ENCODE measurements around the gene SAE1.

SAE1 gene

DNA sequence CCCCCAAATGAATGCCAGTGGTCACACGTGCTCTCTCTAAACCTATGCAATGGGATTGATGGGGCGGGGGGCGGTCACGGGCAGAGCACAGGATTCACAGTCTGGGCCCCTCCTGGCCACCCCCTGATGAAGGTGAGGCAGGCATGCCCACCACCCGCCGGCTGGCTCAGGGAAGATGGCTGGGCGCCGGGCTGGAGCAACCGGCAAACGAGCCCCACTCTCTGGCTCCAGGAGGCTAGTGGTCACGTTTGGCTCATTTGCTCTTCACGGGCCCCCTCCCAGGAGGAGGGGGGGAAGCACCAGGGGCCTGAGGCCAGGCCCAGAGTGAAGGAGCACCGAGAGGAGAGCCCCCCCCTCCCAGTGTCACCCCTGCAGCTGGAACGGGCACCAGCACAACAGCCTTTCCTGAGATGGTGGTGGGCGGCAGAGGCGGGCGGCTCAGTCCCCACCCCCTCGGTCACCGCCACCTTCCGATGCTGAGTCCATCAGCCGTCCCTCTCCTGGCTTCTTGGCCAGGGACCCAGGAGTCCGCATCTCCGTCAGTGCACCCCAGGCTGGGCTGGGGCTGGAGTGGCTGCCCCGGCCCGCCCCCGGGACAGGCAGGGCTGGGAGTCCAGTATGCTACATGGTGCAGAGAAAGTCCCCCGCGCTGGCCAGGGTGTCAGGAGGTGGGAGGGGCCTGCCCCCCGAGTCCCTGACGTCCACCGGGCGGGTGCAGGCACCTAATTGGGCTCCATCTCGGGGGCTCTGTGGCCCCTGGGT lies 90.6 kb downstream of the SAE1 start:
- no peak for DNase-seq (ENCODE audit: low read depth)

DNA sequence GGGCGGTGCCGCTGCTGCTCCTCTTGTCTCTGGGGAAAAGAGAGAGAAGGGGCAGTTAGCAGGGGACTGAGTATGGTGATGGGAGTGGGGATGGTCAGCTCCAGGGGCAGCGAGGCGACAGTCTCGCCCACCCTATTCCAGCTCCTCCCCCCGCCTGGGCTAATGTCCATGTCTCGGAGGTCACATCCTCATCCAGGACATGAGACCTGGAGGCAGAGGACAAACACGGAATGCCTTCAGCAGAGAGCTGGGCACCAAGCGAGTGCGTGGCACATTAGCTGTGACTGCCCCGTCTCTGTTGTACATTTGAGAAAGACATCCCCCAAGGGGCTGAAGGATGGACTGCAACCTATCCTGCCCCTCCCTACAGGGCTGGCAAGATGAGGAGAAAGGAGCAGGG lies 91.3 kb downstream of the SAE1 start:
- no peak for DNase-seq (ENCODE audit: low read depth)

DNA sequence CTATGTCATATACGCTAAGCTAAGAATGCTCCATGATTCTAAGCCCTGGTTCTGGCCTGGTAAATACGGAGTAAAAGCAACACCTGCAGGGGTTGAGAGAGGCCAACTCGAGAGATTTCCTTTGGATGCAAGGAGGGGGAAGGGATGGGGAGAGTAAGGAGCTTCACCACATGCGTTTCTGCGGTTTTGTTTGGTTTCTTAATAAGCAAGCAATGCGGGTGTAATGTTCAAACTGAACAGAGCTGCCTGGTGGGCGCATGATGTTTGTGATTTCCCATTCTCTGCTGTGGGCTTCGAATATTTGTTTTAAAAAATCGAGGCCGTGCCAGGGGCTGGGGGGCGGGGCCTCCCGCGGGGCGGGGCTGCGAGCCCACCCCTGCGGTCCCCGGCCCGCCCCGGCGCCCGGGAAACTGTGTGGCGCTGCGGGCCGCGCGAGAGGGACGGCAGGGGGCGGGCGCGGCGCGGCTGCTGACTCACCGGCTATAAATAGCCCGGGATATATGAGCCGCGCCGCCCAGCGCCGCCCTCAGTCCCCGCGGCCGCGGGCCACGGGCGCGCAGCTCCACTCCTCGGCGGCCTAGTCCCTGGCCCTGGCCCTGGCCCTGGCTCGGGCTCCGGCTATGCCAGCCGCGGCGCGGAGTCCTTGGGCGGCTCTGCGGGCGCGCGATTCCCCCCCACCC lies 95.3 kb downstream of the SAE1 start:
- peak; percentile 76 for DNase-seq (ENCODE audit: low read depth)

DNA sequence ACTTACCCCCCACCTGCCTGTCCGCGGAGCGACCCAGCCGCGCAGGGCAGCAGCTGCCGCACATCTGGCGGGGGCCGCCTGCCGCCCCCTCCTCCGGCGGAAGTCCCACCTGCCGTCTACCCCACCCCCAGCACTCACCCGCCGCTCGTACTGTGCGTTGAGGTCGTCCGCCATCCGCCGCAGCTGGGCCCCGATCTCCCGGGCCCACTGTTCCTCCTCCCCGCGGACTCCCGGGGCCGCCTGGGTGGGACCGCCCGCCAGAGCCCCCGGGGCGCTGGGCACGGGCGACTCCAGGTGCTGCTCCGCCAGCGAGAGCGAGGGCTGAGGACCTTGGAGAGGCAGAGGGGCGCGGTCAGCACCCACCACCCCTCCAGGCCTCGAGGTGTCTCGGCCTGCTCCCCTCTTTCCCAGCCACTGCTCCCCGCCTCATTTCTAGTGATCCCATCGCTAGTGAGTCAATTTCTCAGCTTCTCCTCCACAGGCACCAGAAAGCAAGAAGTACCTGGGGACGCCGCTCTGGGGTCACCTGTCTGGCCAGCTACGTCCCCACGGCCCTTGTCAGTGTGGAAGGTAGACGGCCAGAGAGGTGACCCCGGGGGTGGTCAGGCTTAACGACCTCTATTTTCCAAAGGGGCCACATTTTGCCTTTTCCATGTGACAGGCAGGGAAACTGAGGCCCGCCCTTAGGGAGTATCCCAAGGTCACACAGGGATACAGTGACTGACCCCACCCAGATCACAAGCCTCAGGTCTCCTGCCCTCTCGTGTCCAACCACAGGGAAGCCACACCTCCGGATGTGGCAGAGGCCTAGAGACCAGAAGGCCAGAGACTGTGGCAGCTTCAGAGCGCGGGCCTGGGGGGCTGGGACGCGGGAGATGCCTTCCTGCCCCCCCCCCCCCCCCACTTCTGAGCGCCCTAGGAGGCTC lies 96.1 kb downstream of the SAE1 start:
- no peak for DNase-seq (ENCODE audit: low read depth)

DNA sequence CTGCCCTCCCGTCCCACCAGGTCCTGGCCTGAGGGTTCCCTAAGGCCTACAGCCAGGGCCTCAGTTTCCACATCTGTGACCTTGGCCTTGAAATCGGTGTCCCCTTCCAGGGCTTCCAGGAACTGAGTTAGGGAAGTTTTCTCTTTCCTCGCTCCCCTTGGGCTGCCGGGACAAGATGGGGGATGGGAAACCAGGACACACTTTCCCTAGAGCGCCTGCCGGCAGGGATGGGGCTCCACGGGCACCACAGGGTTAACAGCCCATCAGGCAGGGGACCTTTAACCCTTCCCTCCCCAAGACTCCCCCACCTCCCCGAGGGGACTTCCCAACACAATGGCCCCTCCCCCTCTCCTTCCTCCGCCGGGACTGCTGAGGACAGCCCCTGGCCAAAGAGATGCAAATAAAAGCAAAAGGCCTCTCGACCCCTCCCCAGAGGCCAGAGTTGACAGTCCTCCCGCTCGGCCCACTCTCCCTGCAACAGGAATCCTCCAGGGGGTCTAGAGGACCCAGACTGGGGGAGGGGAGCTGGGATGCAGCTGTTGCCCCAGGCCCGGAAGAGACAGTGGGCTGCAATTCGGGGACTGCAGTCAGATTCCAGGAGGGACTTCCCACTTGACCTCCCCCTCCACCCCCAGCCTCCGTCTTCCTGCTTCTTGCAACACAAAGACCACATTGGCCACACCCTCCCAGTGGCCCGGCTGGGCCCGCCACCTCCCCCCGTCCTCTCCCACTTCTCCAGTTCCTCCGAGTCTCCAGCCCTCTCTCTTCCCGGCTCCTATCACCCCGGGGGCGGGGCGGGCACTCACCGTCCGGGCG lies 96.9 kb downstream of the SAE1 start:
- DNase-seq (ENCODE audit: low read depth): no peak

DNA sequence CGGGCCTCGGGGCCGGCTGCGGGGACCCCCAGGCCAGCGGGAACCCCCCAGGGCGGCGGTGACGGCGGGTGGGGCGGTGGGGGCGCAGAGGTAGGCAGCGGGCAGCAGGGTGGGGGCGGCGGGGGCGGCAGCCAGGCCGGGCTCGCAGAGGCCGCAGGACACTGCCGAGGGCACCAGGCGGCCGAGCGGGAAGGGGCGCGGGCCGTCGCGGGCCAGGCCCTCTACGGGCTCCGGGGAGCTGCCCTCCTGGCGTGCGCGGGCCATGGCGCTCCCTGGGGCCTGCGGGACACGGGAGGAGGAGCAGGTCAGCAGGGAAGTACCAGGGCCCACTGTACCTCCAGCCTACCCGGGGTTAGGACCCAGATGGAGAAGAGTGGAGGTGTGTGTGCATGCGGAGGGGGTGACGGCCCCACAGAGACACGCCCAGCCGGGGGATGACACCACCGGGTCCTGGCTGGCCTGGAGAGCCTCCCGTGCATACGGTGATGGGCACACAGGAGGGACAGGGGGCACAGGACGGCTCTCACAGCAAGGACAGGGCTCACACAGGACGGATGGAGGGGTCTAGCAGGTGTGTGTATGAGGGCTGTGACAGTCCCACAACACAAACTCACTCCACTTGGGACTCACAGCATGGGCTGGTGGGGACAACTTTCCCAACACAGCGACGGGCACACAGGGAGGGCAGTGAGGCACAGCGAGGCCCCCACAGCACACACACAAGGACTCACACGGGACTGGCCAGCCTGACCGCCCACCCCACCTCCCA lies 97.7 kb downstream of the SAE1 start:
- DNase-seq (ENCODE audit: low read depth): no peak

DNA sequence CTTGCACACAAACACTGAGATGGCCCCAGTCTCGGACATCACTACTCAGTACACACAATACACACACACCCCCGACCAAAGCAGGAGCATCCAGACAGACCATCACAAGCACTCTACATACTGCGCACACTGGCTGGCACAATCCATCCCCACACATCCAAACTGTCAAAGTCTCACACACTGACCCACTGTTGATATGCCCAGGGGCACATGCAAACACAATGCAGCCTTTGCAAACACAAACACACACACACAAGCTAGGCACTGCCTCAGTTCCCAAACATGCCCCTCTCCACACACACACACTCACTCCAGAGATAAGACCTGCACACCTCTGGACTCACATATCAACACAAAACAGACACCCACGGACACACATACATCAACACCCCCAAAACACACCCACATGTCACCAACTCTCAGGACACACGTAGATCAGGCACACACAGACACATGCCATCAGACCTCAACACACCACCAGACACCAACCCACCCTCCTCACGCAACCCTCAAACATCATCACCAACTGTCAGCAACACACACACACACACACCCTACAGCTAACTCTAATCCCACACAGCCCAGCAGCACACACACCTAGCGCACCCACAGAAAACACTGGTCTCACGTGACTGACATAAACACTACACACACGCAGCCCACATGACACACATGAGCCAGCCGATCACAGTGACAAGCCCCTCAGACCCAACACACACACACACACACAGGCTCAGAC lies 98.5 kb downstream of the SAE1 start:
- DNase-seq (ENCODE audit: low read depth): no peak

DNA sequence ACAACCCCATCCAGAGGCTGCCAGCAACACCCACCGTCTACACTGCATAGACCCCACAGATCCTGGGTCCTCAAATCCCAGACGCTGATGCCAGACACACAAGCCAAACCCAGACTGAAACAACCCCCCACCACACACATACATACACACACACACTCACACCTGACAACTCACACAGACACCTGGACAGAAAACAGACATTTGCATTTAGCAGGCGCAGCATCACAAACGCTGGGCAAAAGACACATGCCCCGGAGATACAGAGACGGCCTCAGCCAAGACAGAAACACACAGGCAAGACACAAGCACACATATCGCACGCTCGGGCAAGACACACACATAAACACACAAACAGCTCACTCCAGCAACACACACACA lies 99.0 kb downstream of the SAE1 start:
- DNase-seq (ENCODE audit: low read depth): no peak

DNA sequence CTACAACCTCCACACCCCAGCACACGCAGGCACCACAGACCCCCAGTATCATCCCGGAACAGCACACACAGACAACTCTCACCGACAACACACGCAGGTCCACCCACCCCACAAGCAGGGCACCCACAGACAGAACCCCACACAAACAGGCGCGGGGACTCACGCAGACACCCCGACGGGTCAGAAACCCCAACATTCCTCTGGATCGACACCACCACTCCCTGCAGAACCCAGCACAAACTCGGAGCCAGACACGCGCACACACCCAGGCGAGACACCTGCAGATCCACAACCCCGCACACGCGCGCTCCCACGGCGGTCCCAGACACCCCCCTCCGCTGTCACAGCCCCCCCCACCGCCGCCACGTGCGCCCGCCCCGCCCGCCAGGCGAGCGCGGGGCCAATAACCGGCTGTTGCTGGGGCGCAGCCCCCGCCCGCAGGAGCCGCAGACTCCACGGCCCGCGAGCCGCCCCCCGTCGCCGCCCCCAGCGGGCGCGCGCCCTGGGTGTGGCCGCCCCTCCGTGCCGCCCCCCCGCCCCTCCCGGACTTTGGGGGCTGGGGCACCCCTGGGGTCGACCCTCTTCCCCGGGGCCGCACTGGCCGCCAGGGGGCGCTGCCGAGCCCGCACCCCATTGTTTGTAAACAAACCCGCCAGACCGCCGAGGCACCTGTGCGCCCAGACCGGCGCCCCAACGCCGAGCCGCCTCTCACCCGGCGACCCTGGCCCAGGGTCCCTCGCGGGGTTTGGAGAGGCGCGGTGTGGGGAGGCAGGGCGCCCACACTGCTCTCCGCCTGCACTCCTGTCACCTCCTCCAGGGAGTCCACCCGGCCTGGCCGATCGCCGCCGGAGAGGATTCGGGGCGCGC lies 99.7 kb downstream of the SAE1 start:
- DNase-seq (ENCODE audit: low read depth): peak; percentile 76

DNA sequence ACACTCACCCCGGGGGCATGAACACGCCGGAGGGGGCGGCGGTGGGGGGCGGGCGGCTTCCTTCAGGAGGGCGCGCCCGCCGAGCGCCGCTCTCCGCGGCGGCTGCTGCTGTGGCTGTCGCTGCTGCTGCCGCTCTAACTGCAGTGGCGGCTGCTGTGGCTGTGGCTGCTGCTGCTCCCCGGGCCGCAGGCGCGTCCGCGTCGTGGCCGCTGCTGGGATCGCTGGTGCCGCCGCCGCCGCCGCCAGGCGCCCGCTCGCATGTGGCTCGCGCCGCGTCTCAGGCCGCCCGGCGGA lies 100.2 kb downstream of the SAE1 start, which contains the start of gene BBC3:
BBC3 (minus strand) TSS at position 279 of the 294 bp plus-strand sequence. CDS start 2,768 bp downstream, outside the sequence.
- DNase-seq (ENCODE audit: low read depth): no peak

DNA sequence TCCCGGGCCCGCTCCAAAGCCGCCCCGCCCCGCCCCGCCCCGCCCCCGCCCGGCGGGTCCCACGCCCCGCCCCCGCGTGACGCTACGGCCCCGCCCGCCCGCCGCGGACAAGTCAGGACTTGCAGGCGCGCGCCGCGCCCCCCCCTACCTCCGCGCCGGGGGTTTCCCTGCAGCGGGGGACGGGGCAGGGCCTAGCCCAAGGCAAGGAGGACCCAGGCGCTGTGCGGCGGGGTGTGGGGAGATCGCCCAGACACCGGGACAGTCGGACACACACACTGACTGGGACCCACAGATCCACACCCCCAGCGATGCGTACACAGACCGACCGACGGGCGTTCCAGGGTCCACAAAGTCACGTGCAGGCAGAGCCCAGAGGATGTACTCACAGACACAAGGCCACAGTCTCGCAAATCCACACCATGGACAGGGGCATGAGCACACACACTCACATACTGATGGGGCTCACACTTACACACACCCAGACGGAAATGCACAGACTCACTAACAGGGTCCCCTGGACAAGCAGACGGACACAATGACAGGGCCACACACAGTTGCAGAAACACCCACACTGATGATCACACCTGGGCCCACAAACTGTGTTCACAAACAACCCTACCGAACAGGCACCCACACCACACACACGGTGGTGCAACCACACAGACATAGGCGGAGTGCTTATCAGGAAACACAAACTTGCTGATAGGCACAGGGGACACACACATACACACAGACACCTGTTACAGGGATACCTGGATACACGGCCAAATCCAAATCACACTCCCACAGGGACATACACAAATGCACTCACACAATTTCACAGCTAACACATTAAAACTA lies 100.8 kb downstream of the SAE1 start:
- DNase-seq (ENCODE audit: low read depth): peak; percentile 93

DNA sequence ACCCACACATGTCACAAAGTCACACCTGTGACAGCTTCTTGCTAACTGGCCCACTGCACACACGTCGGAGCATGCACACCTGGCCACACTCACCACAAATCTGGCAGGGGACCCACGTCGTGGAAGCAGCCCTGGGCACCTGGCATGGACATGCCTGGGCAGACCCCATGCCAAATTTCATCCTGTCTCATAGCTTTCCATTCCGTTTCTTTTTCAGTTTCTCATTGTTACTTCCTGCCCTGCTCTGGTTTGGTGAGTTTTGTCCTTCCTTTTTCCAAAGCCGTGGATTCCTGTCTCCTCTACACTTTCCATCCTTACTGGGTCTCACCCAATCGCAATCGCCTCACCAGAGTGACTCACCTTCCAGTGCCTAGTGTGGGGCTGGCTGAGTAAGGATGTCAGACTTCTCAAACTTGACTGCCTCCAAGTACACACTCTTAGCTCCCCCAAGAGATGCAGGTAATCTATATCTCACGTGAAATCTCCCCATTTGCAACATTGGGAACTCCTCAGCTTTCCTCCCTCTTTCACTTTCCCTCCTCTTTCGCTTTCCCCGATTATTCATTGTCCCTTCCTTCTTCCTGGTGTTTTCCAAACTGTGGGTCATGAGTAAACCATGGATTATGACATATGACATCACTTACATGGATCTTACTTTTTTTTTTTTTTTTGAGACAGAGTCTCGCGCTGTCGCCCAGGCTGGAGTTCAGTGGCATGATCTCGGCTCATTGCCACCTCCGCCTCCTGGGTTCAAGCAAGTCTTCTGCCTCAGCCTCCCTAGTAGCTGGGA lies 102.0 kb downstream of the SAE1 start:
- no peak for DNase-seq (ENCODE audit: low read depth)

DNA sequence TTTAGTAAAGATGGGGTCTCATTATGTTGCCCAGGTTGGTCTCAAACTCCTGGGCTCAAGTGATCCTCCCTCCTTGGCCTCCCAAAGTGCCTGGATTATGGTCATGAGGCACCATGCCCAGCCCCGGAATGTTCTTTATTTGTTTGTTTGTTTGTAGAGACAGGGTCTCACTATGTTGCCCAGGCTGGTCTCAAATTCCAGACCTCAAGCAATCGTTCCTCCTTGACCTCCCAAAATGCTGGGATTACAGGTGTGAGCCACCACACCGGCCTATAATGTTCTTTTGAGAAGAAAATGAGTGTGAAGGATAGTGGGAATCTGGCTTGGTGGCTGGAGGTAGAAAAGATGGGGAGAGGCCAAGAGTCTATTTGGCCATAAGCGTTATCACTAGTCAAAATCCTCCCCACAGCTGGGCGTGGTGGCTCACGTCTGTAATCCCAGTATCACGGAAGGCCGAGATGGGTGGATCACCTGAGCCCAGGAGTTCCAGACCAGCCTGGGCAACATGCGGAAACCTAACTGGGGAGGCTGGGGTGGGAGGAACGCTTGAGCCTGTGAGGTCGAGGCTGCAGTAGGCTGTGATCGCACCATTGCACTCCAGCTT lies 105.5 kb downstream of the SAE1 start:
- no peak for DNase-seq (ENCODE audit: low read depth)

DNA sequence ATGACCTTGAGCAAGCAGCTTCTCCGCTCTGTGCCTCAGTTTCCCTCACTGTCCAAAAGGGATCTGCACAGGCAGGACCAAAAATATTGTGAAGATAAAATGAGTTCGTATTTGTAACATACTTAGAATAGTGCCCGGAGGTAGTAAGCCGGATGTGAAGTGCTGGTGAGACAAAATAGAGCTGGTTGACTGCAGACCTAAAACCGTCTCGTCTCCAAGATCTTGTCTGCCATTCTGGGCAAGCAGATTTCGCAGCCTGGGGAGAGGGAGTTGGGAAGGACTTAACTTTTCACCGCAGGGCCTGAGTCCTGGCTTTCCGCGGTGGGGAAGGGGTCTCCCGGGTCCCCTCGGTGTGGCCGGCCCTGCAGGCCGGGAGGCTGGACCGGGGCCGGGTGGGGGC lies 108.5 kb downstream of the SAE1 start:
- DNase-seq (ENCODE audit: low read depth): no peak

DNA sequence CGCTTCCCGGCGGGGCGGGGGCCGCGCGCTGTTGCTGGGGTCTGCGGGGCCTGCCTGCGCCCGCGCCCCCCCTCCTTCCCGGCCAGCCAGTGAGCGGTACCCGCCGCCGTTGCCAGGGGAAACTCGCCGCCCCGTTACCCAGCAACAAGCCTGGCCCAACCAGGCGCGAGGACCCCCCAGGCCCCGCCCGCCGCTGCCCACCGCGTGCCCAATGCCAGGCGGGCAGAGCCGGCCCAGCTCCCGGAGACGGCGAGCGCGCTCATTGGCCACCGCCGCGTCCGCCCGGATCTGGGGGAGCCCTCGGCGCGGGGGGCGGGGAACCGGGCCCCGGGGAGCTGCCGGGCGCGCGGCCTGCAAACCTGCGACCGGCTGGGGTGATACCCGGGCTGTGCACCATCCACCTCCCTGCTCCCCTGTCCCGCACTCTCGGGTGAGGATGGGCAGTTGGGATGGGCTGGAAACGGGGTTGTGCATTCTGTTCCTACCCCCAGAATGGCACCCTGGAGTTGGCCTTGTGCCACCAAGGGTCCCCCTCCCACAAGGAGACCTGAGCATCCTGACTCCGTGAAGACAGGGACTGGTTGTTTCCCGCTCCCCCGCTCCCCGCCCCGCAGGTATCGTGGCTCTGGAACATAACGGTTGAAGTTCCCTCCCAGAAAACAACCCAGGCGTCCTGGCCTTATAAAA lies 109.1 kb downstream of the SAE1 start:
- peak; percentile 72 for DNase-seq (ENCODE audit: low read depth)

DNA sequence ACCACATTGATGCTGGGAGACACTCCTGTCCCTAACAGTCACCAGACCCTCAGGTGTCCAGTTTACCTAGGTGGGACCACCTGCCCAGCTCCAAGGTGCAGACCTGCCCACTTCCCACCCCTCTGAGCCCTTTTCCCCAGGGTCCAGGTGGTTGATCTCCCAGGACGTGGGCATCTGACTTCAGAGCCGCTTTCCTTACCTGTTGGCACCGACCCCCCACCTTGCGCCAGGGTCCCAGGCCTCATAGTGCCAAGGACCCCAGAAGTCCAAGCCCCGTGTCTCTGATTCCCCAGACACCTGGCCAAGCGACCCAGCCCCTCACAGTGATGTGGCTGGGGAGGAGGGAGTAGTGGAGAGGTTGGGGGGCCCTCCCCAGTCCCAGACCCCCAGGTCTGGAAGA lies 109.9 kb downstream of the SAE1 start:
- no peak for DNase-seq (ENCODE audit: low read depth)

Measured in T-helper 22 cell (primary cell).